GM15510 (cell line): ENCODE results near the gene GOLT1A.

Experiments used
- POLR2A ChIP-seq: IDR thresholded peaks from 3 replicates; pipeline ENCODE4 v1.6.1; 2011; ENCODE audit warnings: borderline replicate concordance; ENCODE audit not compliant: insufficient read length; ENCODE audit errors: extremely low read depth

GOLT1A gene

GRCh38 chr1:204254031-204254661 lies 40.4 kb upstream of the GOLT1A start:
- TF ChIP-seq POLR2A, result no peak

DNA sequence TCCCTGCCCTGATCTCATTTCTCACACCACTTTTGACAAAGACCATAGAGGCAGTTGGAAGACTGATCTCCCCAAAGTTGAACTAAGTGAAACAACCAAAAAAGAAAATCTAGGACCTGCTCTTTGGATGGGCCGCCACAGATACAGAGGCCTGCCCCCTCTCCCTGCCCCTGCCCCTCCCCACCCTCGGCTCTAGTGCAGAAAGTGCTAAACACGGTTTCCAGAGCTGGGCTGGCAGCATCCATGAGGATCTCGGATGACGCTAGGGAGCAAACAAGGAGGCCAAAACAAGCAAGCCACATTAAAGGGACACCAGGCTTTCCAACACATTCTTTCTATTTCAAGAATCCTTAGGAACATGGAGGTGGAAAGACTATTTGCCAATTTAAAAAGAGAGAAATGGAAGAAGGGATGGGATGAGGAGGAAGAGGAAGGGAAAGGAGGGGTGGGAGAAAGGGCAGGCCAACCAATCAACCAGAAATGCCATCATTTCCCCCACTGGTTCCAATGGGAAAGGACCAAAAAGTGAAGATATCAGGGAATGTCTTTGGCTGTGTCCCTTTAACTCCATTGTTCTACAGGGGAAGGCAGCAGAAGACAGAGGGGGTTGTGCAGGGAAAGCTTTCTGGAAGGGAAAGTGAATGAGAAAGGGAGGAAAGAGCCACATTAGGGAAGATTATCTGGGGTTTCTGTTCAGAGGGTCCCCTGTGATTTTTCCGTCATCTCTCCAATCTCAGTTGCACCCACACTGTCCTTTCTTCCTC lies 38.3 kb upstream of the GOLT1A start:
- TF ChIP-seq POLR2A, result no peak

- no peak for TF ChIP-seq POLR2A
These were observed 37.5 kb upstream of the GOLT1A start for GRCh38 chr1:204251286-204251685.

DNA sequence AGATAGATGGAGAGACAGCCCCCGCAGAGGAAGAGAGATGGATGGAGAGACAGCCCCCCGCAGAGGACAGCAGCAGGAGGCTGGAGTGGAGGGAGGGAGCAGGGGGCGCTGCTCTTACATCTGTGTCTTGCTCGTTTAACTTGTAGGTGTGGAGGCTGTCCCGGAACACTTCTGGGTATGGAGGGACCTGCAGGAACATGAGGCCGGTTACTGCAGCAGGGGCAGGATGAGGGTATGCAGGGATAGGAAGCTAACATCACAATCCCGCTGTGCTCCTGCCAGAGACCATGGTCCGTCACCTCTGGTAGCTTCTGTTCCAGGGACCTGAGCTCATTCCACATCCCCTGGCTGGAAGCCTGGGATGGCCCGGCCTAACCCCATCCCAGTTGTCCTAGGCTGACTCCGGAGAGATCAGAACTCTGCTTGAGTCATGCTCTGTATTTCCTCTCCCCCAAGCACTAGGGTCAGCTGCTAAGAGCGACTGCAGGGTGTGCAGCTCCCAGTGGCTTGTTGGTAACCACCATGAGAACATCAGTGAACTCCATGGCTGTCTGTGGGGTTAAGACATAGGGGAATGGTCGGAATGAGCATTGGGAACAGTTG lies 36.7 kb upstream of the GOLT1A start:
- no peak for TF ChIP-seq POLR2A

- TF ChIP-seq POLR2A, result no peak
These were observed 36.1 kb upstream of the GOLT1A start for GRCh38 chr1:204249736-204250427.

DNA sequence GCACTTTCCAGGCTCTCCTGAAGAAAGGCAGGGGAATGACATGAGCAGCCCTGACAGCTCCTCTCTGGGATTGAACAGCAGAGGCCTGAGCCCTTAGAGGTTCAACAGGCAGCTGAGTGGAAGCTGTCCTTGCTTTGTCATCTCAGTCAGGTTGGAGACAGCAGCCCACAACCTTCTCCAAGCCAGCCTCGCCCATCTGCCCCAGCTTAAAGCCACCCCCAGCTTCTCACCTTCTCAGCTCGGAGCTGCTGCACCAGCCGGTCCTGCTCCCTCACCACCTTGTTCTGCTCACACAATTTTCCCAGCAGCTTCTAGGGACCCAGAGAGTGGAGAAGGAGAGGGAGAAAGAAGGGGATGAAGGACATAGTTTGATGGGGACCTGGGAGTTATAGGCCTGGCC lies 35.2 kb upstream of the GOLT1A start:
- TF ChIP-seq POLR2A, result no peak

DNA sequence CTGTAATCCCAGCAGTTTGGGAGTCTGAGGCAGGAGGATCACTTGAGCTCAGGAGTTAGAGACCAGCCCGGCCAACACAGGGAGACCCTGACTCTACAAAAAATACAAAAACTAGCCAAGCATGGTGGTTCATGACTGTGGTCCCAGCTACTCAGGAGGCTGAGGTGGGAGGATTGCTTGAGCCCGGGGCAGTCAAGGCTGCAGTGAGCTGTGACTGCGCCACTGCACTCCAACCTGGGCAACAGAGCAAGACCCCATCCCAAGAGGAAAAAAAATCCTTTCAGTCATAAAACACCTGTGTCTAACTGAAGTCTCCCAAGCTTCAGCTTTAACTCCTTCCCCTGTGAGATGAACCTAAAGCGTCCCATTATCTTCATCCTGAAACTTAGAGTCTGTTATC lies 33.1 kb upstream of the GOLT1A start:
- no peak for TF ChIP-seq POLR2A

DNA sequence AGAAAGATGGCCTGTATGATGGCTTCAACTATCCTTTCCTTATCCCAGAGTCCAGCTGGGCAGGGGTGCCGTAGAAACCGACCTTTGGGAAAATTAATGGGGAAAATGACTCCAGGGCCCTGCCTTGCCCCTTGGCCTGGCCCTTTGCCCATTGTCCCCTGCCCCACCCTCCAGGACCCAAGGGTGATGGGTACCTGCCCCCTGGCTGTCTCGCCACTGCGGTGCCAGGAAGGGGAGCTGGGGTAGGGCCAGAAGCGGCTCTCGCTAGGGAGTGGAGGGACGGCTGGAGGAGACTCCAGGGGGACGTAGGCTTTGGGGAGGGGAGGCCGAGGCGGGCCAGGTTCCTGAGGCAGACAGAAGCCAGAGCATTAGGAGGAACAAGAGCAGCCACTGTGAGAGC lies 29.1 kb upstream of the GOLT1A start:
- TF ChIP-seq POLR2A, result no peak

DNA sequence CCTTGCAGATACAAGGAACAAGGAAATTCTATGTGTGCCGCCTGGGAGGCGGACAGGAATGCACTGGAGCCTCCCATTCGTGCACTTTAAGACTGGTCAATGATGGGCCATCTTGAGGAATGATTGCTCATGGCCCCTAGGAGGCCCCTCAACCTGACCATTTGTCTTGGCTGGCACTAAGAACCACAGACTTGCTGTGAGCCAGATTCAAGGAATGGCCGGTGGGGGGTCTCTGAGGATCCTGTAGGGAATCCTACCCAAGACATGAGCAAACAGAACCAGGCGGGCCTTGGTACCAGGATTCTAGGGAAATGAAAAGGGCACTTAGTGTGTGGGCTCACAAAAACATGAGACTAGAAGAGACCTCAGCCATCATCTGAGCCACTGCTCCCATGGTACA lies 28.1 kb upstream of the GOLT1A start:
- no peak for TF ChIP-seq POLR2A

- no peak for TF ChIP-seq POLR2A
These were observed 27.3 kb upstream of the GOLT1A start for GRCh38 chr1:204241050-204241449.

DNA sequence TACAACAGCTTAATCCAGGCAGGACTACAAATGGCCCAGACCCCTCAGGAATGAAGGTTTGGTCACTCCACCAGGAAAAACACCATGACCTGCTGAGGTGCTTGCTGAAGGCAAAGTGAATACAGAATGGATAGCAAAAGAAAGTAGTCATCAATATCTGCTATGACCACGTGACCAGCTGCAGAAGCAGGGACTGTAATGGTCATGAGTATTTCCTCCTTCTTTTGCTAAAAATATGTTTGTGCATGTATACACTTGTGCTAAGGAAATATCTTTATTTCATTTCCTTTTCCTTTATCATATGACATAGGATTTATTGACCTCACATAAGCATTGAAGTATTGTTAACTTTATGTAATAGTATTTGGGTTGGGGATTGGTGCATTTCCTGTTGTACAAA lies 26.4 kb upstream of the GOLT1A start:
- no peak for TF ChIP-seq POLR2A

- TF ChIP-seq POLR2A, result no peak
These were observed 18.7 kb upstream of the GOLT1A start for GRCh38 chr1:204232526-204232925.

DNA sequence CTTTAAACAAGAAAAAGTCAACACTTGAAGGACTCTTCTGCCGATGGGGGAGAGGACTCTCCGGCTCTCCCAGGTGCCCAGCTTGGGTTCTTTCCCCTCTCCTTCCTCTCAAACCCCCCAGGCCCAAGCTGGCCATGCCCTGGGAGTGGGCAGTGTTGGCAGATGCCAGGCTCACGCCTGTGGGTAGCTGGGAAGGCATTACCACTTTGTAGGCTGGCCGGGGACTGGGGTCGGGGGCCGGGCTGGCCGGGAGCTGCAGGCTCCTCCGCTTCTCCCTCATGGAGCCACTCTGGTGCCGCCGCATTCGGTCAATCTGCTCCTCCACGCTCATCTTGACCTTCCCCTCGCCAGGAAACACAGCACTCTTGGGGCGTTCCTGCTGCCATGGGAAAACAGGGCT lies 16.4 kb upstream of the GOLT1A start:
- no peak for TF ChIP-seq POLR2A

- TF ChIP-seq POLR2A, result no peak
These were observed 15.1 kb upstream of the GOLT1A start for GRCh38 chr1:204228896-204229295.
